Smooth muscle cell (in vitro differentiated cells): ENCODE measurements around the gene LRIT3. TPM values are rescaled to one million over a fixed set of nuclear protein-coding genes. Genes with fewer than 3 reads are reported as not detected.

Experiments used
- DNase-seq: peaks from one replicate; lab custom pipeline; 2025; ENCODE audit not compliant: unreplicated experiment; lab: John Stamatoyannopoulos, UW
- H2AFZ ChIP-seq: fragments of 200-600 bp; sonication (generic); 2 replicates; pipeline ENCODE4 v1.6.0; 2016; ENCODE audit warnings: antibody characterized with exemption, low read depth, mild to moderate bottlenecking
- H3F3A ChIP-seq: fragments of 200-600 bp; sonication (generic); 2 replicates; pipeline ENCODE4 v1.6.0; 2017; ENCODE audit warnings: antibody characterized with exemption, low read depth
- H3K27ac ChIP-seq: fragments of 200-600 bp; sonication (generic); 2 replicates; pipeline ENCODE4 v1.5.1; 2016; ENCODE audit warnings: low read depth, mild to moderate bottlenecking
- H3K27me3 ChIP-seq: fragments of 200-600 bp; sonication (generic); 2 replicates; pipeline ENCODE4 v1.6.1; 2016; ENCODE audit warnings: low read depth, mild to moderate bottlenecking
- H3K36me3 ChIP-seq: fragments of 200-600 bp; sonication (generic); 2 replicates; pipeline ENCODE4 v1.5.1; 2016; ENCODE audit warnings: low read depth
- H3K4me1 ChIP-seq: fragments of 200-600 bp; sonication (generic); 2 replicates; pipeline ENCODE4 v1.5.1; 2016; ENCODE audit warnings: low read depth
- H3K4me2 ChIP-seq: fragments of 200-600 bp; sonication (generic); 2 replicates; pipeline ENCODE4 v1.6.0; 2016; ENCODE audit warnings: mild to moderate bottlenecking
- H3K4me3 ChIP-seq: fragments of 200-600 bp; sonication (generic); 2 replicates; pipeline ENCODE4 v1.5.1; 2016; ENCODE audit warnings: mild to moderate bottlenecking
- H3K79me2 ChIP-seq: fragments of 200-600 bp; sonication (generic); 2 replicates; pipeline ENCODE4 v1.6.0; 2016; ENCODE audit warnings: low read depth, mild to moderate bottlenecking
- H3K9ac ChIP-seq: fragments of 200-600 bp; sonication (generic); 2 replicates; pipeline ENCODE4 v1.6.0; 2016; ENCODE audit warnings: low read depth
- H3K9me3 ChIP-seq: fragments of 200-600 bp; sonication (generic); replicated peaks from 2 replicates; pipeline ENCODE4 v1.5.1; 2016; ENCODE audit warnings: low read depth
- H4K20me1 ChIP-seq: fragments of 200-600 bp; sonication (generic); 2 replicates; pipeline ENCODE4 v1.6.0; 2016; ENCODE audit warnings: low read depth
- CTCF ChIP-seq: fragments of 200-600 bp; sonication (generic); IDR thresholded peaks from 2 replicates; pipeline ENCODE4 v1.5.1; 2017; ENCODE audit warnings: borderline replicate concordance, mild to moderate bottlenecking, antibody characterized with exemption; ENCODE audit not compliant: insufficient read depth, poor library complexity, severe bottlenecking
- WGBS: methylation state at CpG from one replicate; pipeline ENCODE4 v1.1.7; 2016; ENCODE audit warnings: low lambda C conversion rate; 5-methylcytosine and 5-hydroxymethylcytosine counted together
- polyA plus RNA-seq: library from polyadenylated mRNA; unstranded; fragments of >200 nt; fragmentation: Nextera tagmentation; extraction: Ambion mirVana; gene quantifications from 2 replicates; pipeline ENCODE4 v1.2.1, GENCODE V29; 2016
- total RNA-seq: library from RNA; depleted of rRNA; stranded (reverse); fragments of >200 nt; gene quantifications from 2 replicates; pipeline ENCODE4 v1.2.3, GENCODE V29; 2014

The LRIT3 gene
- total and polyA plus RNA-seq, 2 experiments from 2014 or later = 0.04 TPM; not detected in 1

DNA sequence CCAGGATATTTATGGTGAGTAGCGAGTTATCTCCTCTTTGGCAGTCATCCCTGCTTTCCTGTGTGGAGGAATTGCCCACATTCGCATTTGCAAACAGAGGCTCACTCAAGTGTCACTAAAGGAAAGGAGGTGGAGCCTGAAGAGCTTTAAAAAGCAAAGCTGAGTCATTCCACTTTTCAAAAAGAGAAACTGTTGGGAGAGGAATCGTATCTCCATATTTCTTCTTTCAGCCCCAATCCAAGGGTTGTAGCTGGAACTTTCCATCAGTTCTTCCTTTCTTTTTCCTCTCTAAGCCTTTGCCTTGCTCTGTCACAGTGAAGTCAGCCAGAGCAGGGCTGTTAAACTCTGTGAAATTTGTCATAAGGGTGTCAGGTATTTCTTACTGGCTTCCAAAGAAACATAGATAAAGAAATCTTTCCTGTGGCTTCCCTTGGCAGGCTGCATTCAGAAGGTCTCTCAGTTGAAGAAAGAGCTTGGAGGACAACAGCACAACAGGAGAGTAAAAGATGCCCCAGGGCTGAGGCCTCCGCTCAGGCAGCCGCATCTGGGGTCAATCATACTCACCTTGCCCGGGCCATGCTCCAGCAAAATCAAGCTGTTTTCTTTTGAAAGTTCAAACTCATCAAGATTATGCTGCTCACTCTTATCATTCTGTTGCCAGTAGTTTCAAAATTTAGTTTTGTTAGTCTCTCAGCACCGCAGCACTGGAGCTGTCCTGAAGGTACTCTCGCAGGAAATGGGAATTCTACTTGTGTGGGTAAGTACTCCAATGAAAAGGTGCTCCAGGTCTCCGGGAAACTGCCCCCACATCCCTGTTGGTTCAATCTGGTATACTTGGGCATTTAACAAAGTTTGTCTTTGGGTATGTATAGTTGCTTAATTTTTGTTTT is 65.0 kb downstream of the LRIT3 start, which contains the start of gene EGF:
EGF (plus strand) TSS at position 178 of the 890 bp plus-strand sequence; CDS start at position 631, 453 bp downstream.
- Histone ChIP-seq H3K4me2 (peak within 1 kb of the TSS; percentile 72), H3K36me3 (no peaks in the 10 kb centered on the region), H3K4me3 (peak within 1 kb of the TSS; percentile 27), H3K27me3 (no peaks in the 10 kb centered on the region), H3K79me2 (no peaks in the 10 kb centered on the region), H3K9me3 (no peaks in the 10 kb centered on the region), H3K9ac (peak within 1 kb of the TSS; percentile 42), H3K4me1 (peaks cover 21% of the 10 kb centered on the region), H3K27ac (peak within 1 kb of the TSS; percentile 66), H3F3A (no peaks in the 10 kb centered on the region), H4K20me1 (no peaks in the 10 kb centered on the region), H2AFZ (peak within 1 kb of the TSS; percentile 56)
- 39% methylated on average over 9 of the region's 9 CpGs for WGBS
- no peak for DNase-seq
- no peak for TF ChIP-seq CTCF

DNA sequence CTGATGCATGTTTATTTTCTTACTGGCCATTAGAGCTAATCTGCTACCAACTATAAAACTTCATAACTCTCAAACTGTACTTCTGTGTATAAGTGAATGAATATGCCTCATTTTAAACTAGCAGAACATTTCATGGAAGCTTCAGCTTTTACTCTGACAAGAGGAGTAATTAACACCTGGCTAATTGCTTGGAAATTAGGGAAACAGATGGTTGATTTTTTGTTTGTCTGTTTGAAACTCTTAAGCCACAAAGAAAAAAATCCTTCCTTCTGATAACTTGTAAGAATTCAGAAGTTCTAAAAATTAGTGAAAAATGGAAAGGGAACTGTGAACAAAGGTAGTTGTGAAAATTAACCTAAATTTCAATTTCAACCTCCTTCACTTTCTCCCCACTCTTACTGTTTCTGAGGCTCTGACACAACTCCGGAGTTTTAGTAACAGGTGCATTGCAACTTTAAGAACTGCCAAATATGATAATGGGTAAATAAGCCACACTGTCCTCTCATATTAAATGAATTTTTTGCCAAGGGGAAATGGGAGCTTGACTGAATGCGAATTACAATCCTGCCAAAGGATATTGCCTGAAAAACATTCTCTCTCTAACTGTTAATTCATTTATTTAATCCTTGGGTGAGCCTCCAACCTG is 65.8 kb downstream of the LRIT3 start:
- peak overlapping the region; percentile 72 for H3K4me2 ChIP-seq
- H3K4me1 ChIP-seq = peaks cover 21% of the 10 kb centered on the region
- DNase-seq = no peak
- H3K79me2 ChIP-seq = no peaks in the 10 kb centered on the region
- H3K27me3 ChIP-seq = no peaks in the 10 kb centered on the region
- H4K20me1 ChIP-seq = no peaks in the 10 kb centered on the region
- H3K4me3 ChIP-seq = peak overlapping the region; percentile 27
- H3K27ac ChIP-seq = no peak overlapping the region
- H2AFZ ChIP-seq = peak overlapping the region; percentile 56
- no peaks in the 10 kb centered on the region for H3K9me3 ChIP-seq
- 89% methylated on average over 2 of the region's 2 CpGs for WGBS
- H3F3A ChIP-seq = no peaks in the 10 kb centered on the region
- no peaks in the 10 kb centered on the region for H3K36me3 ChIP-seq
- H3K9ac ChIP-seq = no peak overlapping the region
- TF ChIP-seq CTCF = no peak

- Histone ChIP-seq H3K27ac (no peak overlapping the region), H3K9me3 (no peaks in the 10 kb centered on the region), H3K4me3 (peak overlapping the region; percentile 27), H3K9ac (no peak overlapping the region), H3K4me1 (peaks cover 21% of the 10 kb centered on the region), H3K27me3 (no peaks in the 10 kb centered on the region), H3F3A (no peaks in the 10 kb centered on the region), H3K36me3 (no peaks in the 10 kb centered on the region), H2AFZ (no peak overlapping the region), H4K20me1 (no peaks in the 10 kb centered on the region), H3K4me2 (peak overlapping the region; percentile 72), H3K79me2 (no peaks in the 10 kb centered on the region)
- no peak for TF ChIP-seq CTCF
- 79% methylated on average over 3 of the region's 3 CpGs for WGBS
- DNase-seq = no peak
Observed at GRCh38 chr4:109914322-109914721, 66.4 kb downstream of the LRIT3 start.
